KMS-11 (cell line): ENCODE data around the gene CCDC18.
"Not testable (repeated sequence)": the region's sequence is repeated elsewhere in the genome, so short reads cannot be mapped to it uniquely, and the experiment has no call there.

Experiments used
- H2AFZ ChIP-seq: fragments of 200-600 bp; sonication (generic); 2 replicates; pipeline ENCODE4 v1.6.1; 2016; ENCODE audit warnings: antibody characterized with exemption, mixed run types, low read depth
- H3K27ac ChIP-seq: fragments of 200-600 bp; sonication (generic); 2 replicates; pipeline ENCODE4 v1.6.1; 2016; ENCODE audit warnings: mild to moderate bottlenecking, mixed run types
- H3K27me3 ChIP-seq: fragments of 200-600 bp; sonication (generic); 2 replicates; pipeline ENCODE4 v1.6.1; 2017; ENCODE audit warnings: mild to moderate bottlenecking, low read depth, mixed run types, moderate library complexity; ENCODE audit not compliant: insufficient read depth
- H3K36me3 ChIP-seq: fragments of 200-600 bp; sonication (generic); 2 replicates; pipeline ENCODE4 v1.6.1; 2017; ENCODE audit warnings: mild to moderate bottlenecking, mixed run types; ENCODE audit not compliant: insufficient read depth
- H3K4me1 ChIP-seq: fragments of 200-600 bp; sonication (generic); 2 replicates; pipeline ENCODE4 v1.6.1; 2016; ENCODE audit warnings: mild to moderate bottlenecking, low read depth, mixed run types; ENCODE audit not compliant: poor library complexity, severe bottlenecking
- H3K4me2 ChIP-seq: fragments of 200-600 bp; sonication (generic); 2 replicates; pipeline ENCODE4 v1.7.0; 2016; ENCODE audit warnings: mild to moderate bottlenecking, mixed run types
- H3K4me3 ChIP-seq: fragments of 200-600 bp; sonication (generic); IDR thresholded peaks from 2 replicates; pipeline ENCODE4 v1.6.1; 2017; ENCODE audit warnings: low read depth, low read length, mixed read lengths; ENCODE audit not compliant: insufficient read depth
- H3K79me2 ChIP-seq: fragments of 200-600 bp; sonication (generic); 2 replicates; pipeline ENCODE4 v1.6.1; 2016; ENCODE audit warnings: low read depth, mixed run types; ENCODE audit not compliant: insufficient read depth
- H3K9ac ChIP-seq: fragments of 200-600 bp; sonication (generic); 2 replicates; pipeline ENCODE4 v1.6.1; 2016; ENCODE audit warnings: mild to moderate bottlenecking, mixed run types
- H4K20me1 ChIP-seq: fragments of 200-600 bp; sonication (generic); 2 replicates; pipeline ENCODE4 v1.6.1; 2016; ENCODE audit warnings: mild to moderate bottlenecking, mixed run types; ENCODE audit not compliant: insufficient read depth
- TF ChIP-seq, protein P1 (sequence below): fragments of 200-600 bp; sonication (generic); conservative IDR thresholded peaks from 2 replicates; pipeline ENCODE4 v1.6.1; 2017; ENCODE audit warnings: low read depth, mild to moderate bottlenecking, antibody characterized with exemption, low read length, moderate library complexity, mixed read lengths

Gene CCDC18

DNA sequence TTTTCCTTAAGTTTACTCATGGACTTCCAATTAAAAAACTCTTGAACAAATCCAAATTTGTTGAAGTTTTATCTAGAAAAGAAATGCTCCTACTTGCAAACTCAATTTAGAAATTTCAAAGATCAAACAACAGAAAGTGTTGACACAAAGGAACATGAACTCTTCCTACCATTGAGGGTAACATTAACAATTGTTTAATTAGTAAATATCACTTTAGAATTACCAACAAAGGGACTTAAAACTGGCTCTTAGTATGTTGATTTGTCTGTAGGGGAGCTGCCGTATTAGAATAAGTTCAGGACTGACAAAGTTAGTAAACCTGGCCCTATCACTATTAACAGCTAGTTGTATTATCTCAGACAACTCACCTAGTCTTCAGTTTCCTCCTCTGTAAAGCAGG is 57.9 kb downstream of the CCDC18 start:
- Histone ChIP-seq H3K36me3 (no peaks in the 10 kb centered on the region), H3K4me1 (no peaks in the 10 kb centered on the region), H3K27ac (no peak overlapping the region), H3K9ac (no peak overlapping the region), H3K4me3 (no peak overlapping the region), H3K79me2 (no peaks in the 10 kb centered on the region), H3K27me3 (no peaks in the 10 kb centered on the region), H4K20me1 (no peaks in the 10 kb centered on the region), H2AFZ (no peak overlapping the region), H3K4me2 (no peak overlapping the region)
- TF ChIP-seq, protein P1, sequence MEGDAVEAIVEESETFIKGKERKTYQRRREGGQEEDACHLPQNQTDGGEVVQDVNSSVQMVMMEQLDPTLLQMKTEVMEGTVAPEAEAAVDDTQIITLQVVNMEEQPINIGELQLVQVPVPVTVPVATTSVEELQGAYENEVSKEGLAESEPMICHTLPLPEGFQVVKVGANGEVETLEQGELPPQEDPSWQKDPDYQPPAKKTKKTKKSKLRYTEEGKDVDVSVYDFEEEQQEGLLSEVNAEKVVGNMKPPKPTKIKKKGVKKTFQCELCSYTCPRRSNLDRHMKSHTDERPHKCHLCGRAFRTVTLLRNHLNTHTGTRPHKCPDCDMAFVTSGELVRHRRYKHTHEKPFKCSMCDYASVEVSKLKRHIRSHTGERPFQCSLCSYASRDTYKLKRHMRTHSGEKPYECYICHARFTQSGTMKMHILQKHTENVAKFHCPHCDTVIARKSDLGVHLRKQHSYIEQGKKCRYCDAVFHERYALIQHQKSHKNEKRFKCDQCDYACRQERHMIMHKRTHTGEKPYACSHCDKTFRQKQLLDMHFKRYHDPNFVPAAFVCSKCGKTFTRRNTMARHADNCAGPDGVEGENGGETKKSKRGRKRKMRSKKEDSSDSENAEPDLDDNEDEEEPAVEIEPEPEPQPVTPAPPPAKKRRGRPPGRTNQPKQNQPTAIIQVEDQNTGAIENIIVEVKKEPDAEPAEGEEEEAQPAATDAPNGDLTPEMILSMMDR: no peak

DNA sequence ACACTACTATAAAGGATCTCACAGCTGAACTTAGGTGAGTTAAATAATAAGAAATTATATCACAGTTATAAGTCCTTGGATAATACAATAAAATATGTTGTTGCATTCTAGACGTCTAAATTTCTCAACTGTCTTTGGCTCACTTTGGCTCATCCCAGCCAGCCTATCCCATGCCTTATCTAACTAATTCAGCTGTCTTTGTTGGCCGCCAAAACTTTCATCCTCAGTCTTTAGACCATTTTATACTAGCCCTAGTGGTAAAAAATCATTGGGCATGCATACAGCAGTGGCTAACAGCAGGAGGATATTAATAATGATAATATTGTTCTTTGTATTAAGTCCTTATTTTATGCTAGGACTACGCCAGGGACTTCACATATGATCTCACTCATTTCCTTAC is 59.3 kb downstream of the CCDC18 start:
- Histone ChIP-seq H3K4me1 (no peaks in the 10 kb centered on the region), H4K20me1 (no peaks in the 10 kb centered on the region), H3K36me3 (no peaks in the 10 kb centered on the region), H3K9ac (no peak overlapping the region), H3K4me2 (no peak overlapping the region), H3K27me3 (no peaks in the 10 kb centered on the region), H3K4me3 (no peak overlapping the region), H3K27ac (no peak overlapping the region), H3K79me2 (no peaks in the 10 kb centered on the region), H2AFZ (no peak overlapping the region)
- TF ChIP-seq, protein P1: no peak

DNA sequence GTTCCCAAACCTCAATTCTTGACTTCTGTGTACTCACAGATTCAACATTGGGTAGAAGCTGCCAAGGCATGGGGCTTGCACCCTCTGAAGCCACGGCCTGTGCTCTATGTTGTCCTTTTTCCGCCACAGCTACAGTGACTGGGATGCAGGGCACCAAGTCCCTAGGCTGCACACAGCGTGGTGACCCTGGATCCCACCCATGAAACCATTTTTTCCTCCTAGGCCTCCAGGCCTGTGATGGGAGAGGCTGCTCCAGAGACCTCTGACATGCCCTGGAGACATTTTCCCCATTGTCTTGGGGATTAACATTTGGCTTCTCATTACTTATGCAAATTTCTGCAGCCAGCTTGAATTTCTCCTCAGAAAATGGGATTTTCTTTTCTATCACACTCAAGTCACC is 62.7 kb downstream of the CCDC18 start:
- H4K20me1 ChIP-seq, H2AFZ ChIP-seq, H3K27me3 ChIP-seq, H3K4me1 ChIP-seq, H3K36me3 ChIP-seq, H3K79me2 ChIP-seq, H3K27ac ChIP-seq, H3K9ac ChIP-seq, H3K4me2 ChIP-seq, H3K4me3 ChIP-seq: not testable (repeated sequence)

DNA sequence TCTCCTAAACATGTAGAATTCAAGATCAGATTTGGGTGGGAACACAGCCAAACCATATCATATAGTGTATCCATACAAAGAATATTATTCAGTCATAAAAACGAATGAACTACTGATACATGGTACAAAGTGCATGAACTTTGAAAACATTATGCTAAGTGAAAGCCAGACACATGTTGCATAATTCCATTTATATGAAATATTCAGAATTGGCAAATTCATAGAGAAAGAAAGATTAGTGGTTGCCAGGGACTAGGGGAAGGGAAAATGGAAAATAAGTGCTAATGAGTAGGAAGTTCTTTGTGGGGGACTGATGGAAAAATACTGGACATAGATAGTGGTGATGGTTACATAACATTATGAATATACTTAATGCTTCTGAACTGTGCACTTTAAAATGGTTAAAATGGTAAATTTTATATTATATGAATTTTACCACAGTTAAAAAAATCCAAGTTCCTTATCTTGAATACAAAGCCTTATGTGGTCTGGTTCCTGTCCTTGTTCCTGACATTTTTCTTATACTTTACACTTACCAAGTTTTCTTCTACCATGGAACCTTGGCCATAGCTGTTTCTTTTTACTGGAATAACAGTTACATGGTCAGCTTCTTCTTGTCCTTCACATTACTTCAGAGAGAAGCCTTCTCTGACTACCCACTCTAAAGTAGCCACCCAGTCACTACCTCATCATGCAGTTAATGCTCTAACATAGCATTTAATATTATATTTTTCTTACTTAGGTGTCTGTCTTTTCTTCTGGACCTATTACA is 64.0 kb downstream of the CCDC18 start:
- no peak overlapping the region for H3K4me2 ChIP-seq
- no peaks in the 10 kb centered on the region for H3K4me1 ChIP-seq
- H2AFZ ChIP-seq: no peak overlapping the region
- no peaks in the 10 kb centered on the region for H3K27me3 ChIP-seq
- H3K9ac ChIP-seq: no peak overlapping the region
- TF ChIP-seq, protein P1: no peak
- no peaks in the 10 kb centered on the region for H3K36me3 ChIP-seq
- H3K27ac ChIP-seq: no peak overlapping the region
- no peaks in the 10 kb centered on the region for H4K20me1 ChIP-seq
- H3K4me3 ChIP-seq: no peak overlapping the region
- H3K79me2 ChIP-seq: no peaks in the 10 kb centered on the region

DNA sequence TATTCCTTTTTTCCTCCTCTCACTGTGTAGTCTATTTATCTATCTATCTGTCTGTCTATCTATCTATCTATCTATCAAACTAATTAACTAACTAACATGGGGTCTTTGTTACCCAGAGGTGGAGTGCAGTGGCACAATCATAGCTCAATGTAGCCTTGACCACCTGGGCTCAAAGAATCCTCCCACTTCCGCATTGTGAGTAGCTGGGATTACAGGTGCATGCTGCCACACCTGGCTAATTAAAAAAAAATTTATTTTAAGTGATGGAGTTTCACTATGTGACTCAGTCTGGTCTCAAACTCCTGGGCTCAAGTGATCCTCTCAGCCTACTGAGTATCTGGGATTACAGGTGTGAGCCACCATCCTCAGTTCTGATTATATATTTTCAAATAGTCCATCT is 71.4 kb downstream of the CCDC18 start:
- no peak overlapping the region for H3K4me2 ChIP-seq
- H3K4me3 ChIP-seq: no peak overlapping the region
- no peaks in the 10 kb centered on the region for H3K36me3 ChIP-seq
- H3K27ac ChIP-seq: no peak overlapping the region
- H3K79me2 ChIP-seq: no peaks in the 10 kb centered on the region
- TF ChIP-seq, protein P1: no peak
- H3K9ac ChIP-seq: no peak overlapping the region
- H3K4me1 ChIP-seq: no peaks in the 10 kb centered on the region
- no peaks in the 10 kb centered on the region for H3K27me3 ChIP-seq
- H4K20me1 ChIP-seq: no peaks in the 10 kb centered on the region
- H2AFZ ChIP-seq: no peak overlapping the region
